Neural cell (in vitro differentiated cells): Measurements from ENCODE around the gene GDNF.

Experiments used
- EP300 ChIP-seq: fragments of 450-650 bp; conservative IDR thresholded peaks from 2 replicates; pipeline ENCODE4 v1.6.1; 2014; ENCODE audit warnings: antibody characterized with exemption, mild to moderate bottlenecking, moderate library complexity; ENCODE audit not compliant: poor library complexity, severe bottlenecking
- EZH2 ChIP-seq: fragments of 200-600, 300-800 bp; shearing (Covaris generic), sonication (generic); IDR thresholded peaks from 2 replicates; pipeline ENCODE4 v1.6.1; 2014; ENCODE audit warnings: antibody characterized with exemption, low read length, borderline replicate concordance, mild to moderate bottlenecking; ENCODE audit not compliant: insufficient read depth, poor library complexity, severe bottlenecking
- MXI1 ChIP-seq: fragments of 450-650 bp; conservative IDR thresholded peaks from 2 replicates; pipeline ENCODE4 v1.6.1; 2014; ENCODE audit warnings: antibody characterized with exemption, mild to moderate bottlenecking; ENCODE audit not compliant: poor library complexity, severe bottlenecking
- POLR2AphosphoS5 ChIP-seq: IDR thresholded peaks from 2 replicates; pipeline ENCODE4 v1.6.1; 2012
- RAD21 ChIP-seq: fragments of 450-650 bp; conservative IDR thresholded peaks from 2 replicates; pipeline ENCODE4 v1.6.1; 2014; ENCODE audit warnings: antibody characterized with exemption, mild to moderate bottlenecking, moderate library complexity
- SMC3 ChIP-seq: fragments of 450-650 bp; conservative IDR thresholded peaks from 2 replicates; pipeline ENCODE4 v1.6.1; 2014; ENCODE audit warnings: antibody characterized with exemption, mild to moderate bottlenecking, moderate library complexity; ENCODE audit not compliant: poor library complexity
- TAF1 ChIP-seq: IDR thresholded peaks from 2 replicates; pipeline ENCODE4 v1.6.1; 2012; ENCODE audit warnings: low read depth
- TF ChIP-seq, protein P1 (sequence below): fragments of 450-650 bp; IDR thresholded peaks from 2 replicates; pipeline ENCODE4 v1.5.1; 2014; ENCODE audit warnings: antibody characterized with exemption, mild to moderate bottlenecking, moderate library complexity; ENCODE audit not compliant: poor library complexity, severe bottlenecking
- TF ChIP-seq, protein P2 (sequence below): IDR thresholded peaks from 2 replicates; pipeline ENCODE4 v1.6.1; 2012; ENCODE audit warnings: borderline replicate concordance

DNA sequence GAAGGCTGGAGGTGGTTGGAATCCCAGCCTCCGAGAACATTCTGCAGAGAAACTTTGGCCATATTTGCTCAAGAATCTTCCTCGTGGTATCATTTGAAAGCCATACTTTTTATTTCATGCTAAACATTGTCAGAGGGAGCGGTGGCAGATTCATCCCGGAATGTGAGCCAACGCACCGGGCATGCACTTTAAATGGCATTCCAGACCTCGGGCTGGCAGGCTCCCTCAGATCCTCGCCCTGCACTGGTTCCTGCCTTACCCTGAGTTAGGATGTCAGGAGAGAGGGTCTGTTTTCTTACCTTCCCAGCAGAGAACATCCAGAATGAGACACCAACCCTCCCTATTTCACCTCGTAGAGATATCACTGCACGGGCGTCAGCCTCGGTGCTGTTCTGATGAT, 33.8 kb downstream of the GDNF start:
- TF ChIP-seq, protein P1, sequence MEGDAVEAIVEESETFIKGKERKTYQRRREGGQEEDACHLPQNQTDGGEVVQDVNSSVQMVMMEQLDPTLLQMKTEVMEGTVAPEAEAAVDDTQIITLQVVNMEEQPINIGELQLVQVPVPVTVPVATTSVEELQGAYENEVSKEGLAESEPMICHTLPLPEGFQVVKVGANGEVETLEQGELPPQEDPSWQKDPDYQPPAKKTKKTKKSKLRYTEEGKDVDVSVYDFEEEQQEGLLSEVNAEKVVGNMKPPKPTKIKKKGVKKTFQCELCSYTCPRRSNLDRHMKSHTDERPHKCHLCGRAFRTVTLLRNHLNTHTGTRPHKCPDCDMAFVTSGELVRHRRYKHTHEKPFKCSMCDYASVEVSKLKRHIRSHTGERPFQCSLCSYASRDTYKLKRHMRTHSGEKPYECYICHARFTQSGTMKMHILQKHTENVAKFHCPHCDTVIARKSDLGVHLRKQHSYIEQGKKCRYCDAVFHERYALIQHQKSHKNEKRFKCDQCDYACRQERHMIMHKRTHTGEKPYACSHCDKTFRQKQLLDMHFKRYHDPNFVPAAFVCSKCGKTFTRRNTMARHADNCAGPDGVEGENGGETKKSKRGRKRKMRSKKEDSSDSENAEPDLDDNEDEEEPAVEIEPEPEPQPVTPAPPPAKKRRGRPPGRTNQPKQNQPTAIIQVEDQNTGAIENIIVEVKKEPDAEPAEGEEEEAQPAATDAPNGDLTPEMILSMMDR: no peak
- TF ChIP-seq EZH2: no peak
- TF ChIP-seq POLR2AphosphoS5: no peak
- TF ChIP-seq, protein P2, sequence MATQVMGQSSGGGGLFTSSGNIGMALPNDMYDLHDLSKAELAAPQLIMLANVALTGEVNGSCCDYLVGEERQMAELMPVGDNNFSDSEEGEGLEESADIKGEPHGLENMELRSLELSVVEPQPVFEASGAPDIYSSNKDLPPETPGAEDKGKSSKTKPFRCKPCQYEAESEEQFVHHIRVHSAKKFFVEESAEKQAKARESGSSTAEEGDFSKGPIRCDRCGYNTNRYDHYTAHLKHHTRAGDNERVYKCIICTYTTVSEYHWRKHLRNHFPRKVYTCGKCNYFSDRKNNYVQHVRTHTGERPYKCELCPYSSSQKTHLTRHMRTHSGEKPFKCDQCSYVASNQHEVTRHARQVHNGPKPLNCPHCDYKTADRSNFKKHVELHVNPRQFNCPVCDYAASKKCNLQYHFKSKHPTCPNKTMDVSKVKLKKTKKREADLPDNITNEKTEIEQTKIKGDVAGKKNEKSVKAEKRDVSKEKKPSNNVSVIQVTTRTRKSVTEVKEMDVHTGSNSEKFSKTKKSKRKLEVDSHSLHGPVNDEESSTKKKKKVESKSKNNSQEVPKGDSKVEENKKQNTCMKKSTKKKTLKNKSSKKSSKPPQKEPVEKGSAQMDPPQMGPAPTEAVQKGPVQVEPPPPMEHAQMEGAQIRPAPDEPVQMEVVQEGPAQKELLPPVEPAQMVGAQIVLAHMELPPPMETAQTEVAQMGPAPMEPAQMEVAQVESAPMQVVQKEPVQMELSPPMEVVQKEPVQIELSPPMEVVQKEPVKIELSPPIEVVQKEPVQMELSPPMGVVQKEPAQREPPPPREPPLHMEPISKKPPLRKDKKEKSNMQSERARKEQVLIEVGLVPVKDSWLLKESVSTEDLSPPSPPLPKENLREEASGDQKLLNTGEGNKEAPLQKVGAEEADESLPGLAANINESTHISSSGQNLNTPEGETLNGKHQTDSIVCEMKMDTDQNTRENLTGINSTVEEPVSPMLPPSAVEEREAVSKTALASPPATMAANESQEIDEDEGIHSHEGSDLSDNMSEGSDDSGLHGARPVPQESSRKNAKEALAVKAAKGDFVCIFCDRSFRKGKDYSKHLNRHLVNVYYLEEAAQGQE: no peak
- no peak for TF ChIP-seq RAD21
- no peak for TF ChIP-seq EP300
- no peak for TF ChIP-seq SMC3
- TF ChIP-seq TAF1: no peak
- no peak for TF ChIP-seq MXI1
